Common myeloid progenitor, CD34-positive (primary cell): ENCODE results near the gene AFF4.

Experiments used
- CTCF ChIA-PET: fragments of 350-600 bp; sonication (Branson Sonifier 250); formaldehyde crosslinking; loops from one replicate; lab custom pipeline; 2021; ENCODE audit warnings: antibody characterized with exemption; lab: Charles Lee
- POLR2A ChIA-PET: fragments of 350-600 bp; sonication (Branson Sonifier 250); formaldehyde crosslinking; loops from one replicate; lab custom pipeline; 2021; ENCODE audit warnings: antibody characterized with exemption; lab: Charles Lee
- DNase-seq, 3 donors: peaks; one replicate each; pipeline versions ENCODE4 v3.0.0 to v3.0.0-alpha.2; 2013
- H3K27ac ChIP-seq, 2 experiments: 1 replicate in 1 of 2; 2 replicates in 1 of 2; pipeline ENCODE4 v1.7.0; 2013; ENCODE audit warnings: inconsistent platforms in 2 of 2, low read length in 2 of 2, mild to moderate bottlenecking in 2 of 2, low read depth in 1 of 2, moderate library complexity in 1 of 2; ENCODE audit not compliant: severe bottlenecking in 2 of 2, insufficient read depth in 1 of 2, poor library complexity in 1 of 2
- H3K27me3 ChIP-seq, 5 experiments: replicated peaks in 2 of 5; 1 replicate in 3 of 5; 2 replicates in 2 of 5; pipeline versions ENCODE4 v1.6.1 to v1.7.0; 2013; ENCODE audit warnings: low read length in 4 of 5, mild to moderate bottlenecking in 2 of 5, moderate library complexity in 2 of 5, inconsistent platforms in 1 of 5; ENCODE audit not compliant: insufficient read depth in 5 of 5, control insufficient read depth in 4 of 5
- H3K36me3 ChIP-seq, 4 experiments: 1 replicate in 2 of 4; 2 replicates in 2 of 4; pipeline versions ENCODE4 v1.6.1 to v1.7.0; 2013; ENCODE audit warnings: low read length in 3 of 4, control low read depth in 1 of 4, mild to moderate bottlenecking in 1 of 4; ENCODE audit not compliant: control insufficient read depth in 4 of 4, insufficient read depth in 4 of 4
- H3K4me1 ChIP-seq, 4 experiments: 1 replicate in 3 of 4; 2 replicates in 1 of 4; pipeline versions ENCODE4 v1.6.1 to v1.7.1; 2013; ENCODE audit warnings: low read length in 3 of 4, mild to moderate bottlenecking in 3 of 4, control low read depth in 1 of 4, inconsistent platforms in 1 of 4, moderate library complexity in 1 of 4; ENCODE audit not compliant: control insufficient read depth in 4 of 4, insufficient read depth in 4 of 4; ENCODE audit errors: control extremely low read depth in 1 of 4
- H3K4me3 ChIP-seq, 7 experiments: 1 replicate in 4 of 7; 2 replicates in 3 of 7; pipeline versions ENCODE4 v1.5.1 to v1.7.0; 2013; ENCODE audit warnings: mild to moderate bottlenecking in 7 of 7, low read length in 6 of 7, moderate library complexity in 6 of 7, inconsistent platforms in 2 of 7, low read depth in 2 of 7, control low read depth in 1 of 7; ENCODE audit not compliant: insufficient read depth in 4 of 7, control insufficient read depth in 1 of 7; ENCODE audit errors: extremely low read depth in 1 of 7
- H3K9me3 ChIP-seq, 5 experiments: 1 replicate in 4 of 5; 2 replicates in 1 of 5; pipeline versions ENCODE4 v1.6.1 to v1.7.1; 2013; ENCODE audit warnings: low read length in 4 of 5, mild to moderate bottlenecking in 2 of 5, inconsistent platforms in 1 of 5, low read depth in 1 of 5, moderate library complexity in 1 of 5; ENCODE audit not compliant: control insufficient read depth in 4 of 5, insufficient read depth in 2 of 5; ENCODE audit errors: control extremely low read depth in 1 of 5
- WGBS: methylation state at CpG from one replicate; pipeline ENCODE4 v1.1.5; 2013; ENCODE audit not compliant: insufficient coverage; 5-methylcytosine and 5-hydroxymethylcytosine counted together

The AFF4 gene

DNA sequence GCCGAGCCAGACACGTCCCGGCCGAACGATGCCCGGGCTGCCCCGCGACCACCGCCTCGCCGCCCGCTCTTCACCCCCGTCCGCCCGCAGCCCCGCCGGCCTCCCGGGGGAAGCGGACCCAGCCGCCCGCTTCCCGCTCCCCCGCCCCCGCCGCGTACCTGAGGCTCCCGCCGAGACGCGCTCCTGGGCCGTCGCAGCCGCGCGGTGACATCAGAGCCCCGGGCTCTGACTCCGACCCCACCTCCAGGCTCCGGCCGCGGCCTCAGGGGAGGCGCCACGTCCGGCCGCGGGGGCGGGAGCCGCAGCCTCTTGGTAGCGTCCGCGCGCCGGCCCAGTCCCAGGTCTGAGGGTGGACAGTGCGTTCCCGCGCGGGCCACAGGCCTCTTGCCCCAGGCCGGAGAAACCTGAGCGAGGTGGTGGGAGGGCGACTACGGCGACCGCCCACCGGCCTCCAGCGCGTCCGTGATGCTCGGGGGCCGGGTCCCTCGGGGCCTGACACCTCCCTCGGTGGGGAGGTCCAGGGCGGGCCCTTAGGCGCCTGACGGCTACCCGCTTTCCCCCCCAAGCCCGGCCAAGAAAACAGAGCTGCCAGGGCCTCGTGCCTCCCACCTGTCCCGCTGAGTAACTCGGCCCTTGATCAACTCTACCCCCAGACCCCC is 132.9 kb downstream of the AFF4 start, which contains the start of gene SHROOM1:
SHROOM1 (minus strand) TSS at position 212 of the 659 bp plus-strand sequence. CDS start 4,507 bp downstream, outside the sequence.
- Histone ChIP-seq H3K27me3 (peaks cover 0 to 54% (median 38%) of the 10 kb centered on the region in 5 experiments), H3K27ac (no peak within 1 kb of the TSS)
- WGBS: 8% methylated on average over 64 of the region's 78 CpGs

DNA sequence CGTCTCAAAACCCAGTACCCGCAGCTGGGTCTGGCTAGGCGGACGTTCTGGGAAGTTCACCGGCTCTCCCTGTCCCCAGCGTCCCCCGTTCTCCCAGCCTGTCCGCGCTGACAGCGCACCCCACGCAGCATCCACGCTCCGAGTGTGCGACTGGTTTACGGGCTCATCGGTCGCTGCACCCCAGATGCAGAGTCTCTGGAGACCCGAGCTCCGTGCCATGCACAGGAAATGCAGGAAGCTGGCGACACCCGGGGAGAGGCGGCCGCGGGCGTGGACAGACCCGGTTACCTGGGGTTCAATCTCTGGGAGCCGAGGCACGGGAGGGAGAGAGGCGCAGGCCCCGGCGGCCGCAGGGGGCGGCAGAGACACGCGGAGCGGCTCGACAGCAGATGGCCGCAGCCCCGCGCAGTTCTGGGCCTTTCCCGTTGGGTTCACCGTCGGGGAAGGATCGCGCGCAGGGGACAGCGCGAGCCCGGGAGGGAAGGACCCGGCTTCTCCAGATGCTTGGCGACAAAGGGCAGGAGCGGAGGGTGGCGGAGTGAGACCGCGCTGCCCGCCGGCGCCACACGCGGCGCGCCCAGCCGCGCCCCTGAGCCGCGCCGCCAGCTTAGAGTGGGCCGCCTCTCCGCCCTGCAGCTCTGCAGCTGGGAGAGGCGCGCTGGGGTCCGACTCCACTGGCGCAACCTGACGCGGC is 133.5 kb downstream of the AFF4 start:
- ChIA-PET POLR2A (no interaction called here), CTCF (interaction anchor here (0.9 to 7.8 kb wide), 13 partner anchors 10 to 199 kb away, joined by 3 to 86 read pairs (median 6); partner anchors contain the start of genes GDF9, LEAP2 and UQCRQ)
- Histone ChIP-seq H3K27ac (no peak overlapping the region), H3K27me3 (peaks cover 0 to 61% (median 39%) of the 10 kb centered on the region in 5 experiments), H3K36me3 (no peaks in the 10 kb centered on the region), H3K9me3 (no peaks in the 10 kb centered on the region), H3K4me1 (peaks cover 0 to 27% (median 22%) of the 10 kb centered on the region in 4 experiments), H3K4me3 (peak overlapping the region; percentile 33 to 80 (median 71))
- 2% methylated on average over 70 of the region's 75 CpGs for WGBS
- DNase-seq: peak; percentile 60 to 78 (median 72)

More for the DNA sequence above, 132.9 kb downstream of the AFF4 start, which contains the start of gene SHROOM1:
- H3K9me3 ChIP-seq: no peaks in the 10 kb centered on the region
- DNase-seq: peak in 1 of 3 donors; percentile 40
- H3K4me1 ChIP-seq: peaks cover 0 to 20% (median 18%) of the 10 kb centered on the region in 4 experiments
- ChIA-PET POLR2A (no interaction called here), CTCF (interaction anchor here (1.1 to 7.8 kb wide), 11 partner anchors 7 to 54 kb away, joined by 3 to 86 read pairs (median 4); partner anchors contain the start of genes GDF9 and UQCRQ)
- H3K4me3 ChIP-seq: peak within 1 kb of the TSS; percentile 33 to 80 (median 71)
- H3K36me3 ChIP-seq: no peaks in the 10 kb centered on the region

- Histone ChIP-seq H3K9me3 (no peaks in the 10 kb centered on the region), H3K4me3 (peak overlapping the region in 1 of 7 experiments; percentile 80), H3K36me3 (no peaks in the 10 kb centered on the region), H3K27ac (no peak overlapping the region), H3K4me1 (peaks cover 0 to 29% (median 22%) of the 10 kb centered on the region in 4 experiments), H3K27me3 (peaks cover 0 to 70% (median 45%) of the 10 kb centered on the region in 5 experiments)
- 79% methylated on average over 4 of the region's 4 CpGs for WGBS
- POLR2A ChIA-PET: no interaction called here
- CTCF ChIA-PET: interaction anchor here (0.9 to 7.8 kb wide), 17 partner anchors 9 to 199 kb away, joined by 3 to 86 read pairs (median 4); partner anchors contain the start of genes GDF9, LEAP2 and UQCRQ
- DNase-seq: peak in 1 of 3 donors; percentile 17
Observed at GRCh38 chr5:132828846-132829494, 134.5 kb downstream of the AFF4 start.

DNA sequence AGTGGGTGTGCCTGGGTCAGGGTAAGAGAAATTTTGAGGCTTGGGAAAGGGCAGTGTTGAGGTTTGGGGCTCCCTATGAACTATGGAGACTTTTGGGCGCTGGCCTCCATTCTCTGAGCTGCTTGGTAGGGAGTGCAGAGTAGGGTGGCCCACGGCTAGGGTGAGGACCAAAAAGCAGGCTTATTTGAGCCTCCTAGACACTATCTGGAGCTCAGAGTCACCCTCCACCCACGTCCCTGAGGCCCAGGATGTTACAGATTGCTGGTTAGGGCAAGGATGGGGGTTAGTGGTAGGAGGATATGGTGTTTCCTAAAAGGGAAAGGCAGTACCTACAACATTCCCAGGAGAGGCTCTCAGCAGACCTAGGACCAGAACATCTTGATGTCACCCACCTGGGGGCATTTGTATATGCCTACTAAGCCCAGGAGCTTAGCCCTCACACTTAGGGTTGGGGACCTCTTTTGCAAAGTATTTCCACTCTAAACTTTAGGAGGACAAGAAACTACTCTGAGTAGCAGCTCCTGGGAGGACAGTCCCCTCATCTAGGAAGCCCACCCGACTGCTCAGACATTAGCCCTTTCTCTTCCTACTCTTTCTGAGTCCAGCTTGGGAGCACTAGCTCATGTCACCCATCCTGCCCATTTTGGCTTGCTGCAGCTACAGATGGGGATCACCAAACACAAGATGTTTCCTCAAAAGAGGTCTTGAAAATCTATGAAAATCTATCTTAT is 135.3 kb downstream of the AFF4 start:
- peaks cover 0 to 79% (median 44%) of the 10 kb centered on the region in 5 experiments for H3K27me3 ChIP-seq
- ChIA-PET POLR2A (no interaction called here), CTCF (interaction anchor here (0.8 to 7.8 kb wide), 15 partner anchors 8 to 198 kb away, joined by 3 to 86 read pairs (median 4); partner anchors contain the start of gene LEAP2)
- no peak overlapping the region for H3K27ac ChIP-seq
- H3K9me3 ChIP-seq: no peaks in the 10 kb centered on the region
- DNase-seq: no peak
- H3K36me3 ChIP-seq: no peaks in the 10 kb centered on the region
- 97% methylated on average over 3 of the region's 4 CpGs for WGBS
- peaks cover 0 to 32% (median 25%) of the 10 kb centered on the region in 4 experiments for H3K4me1 ChIP-seq
- no peak overlapping the region for H3K4me3 ChIP-seq

GRCh38 chr5:132826424-132827082 is 136.9 kb downstream of the AFF4 start:
- Histone ChIP-seq H3K36me3 (no peaks in the 10 kb centered on the region), H3K27me3 (peaks cover 0 to 83% (median 49%) of the 10 kb centered on the region in 5 experiments), H3K4me3 (no peak overlapping the region), H3K4me1 (peaks cover 0 to 35% (median 30%) of the 10 kb centered on the region in 4 experiments), H3K27ac (no peak overlapping the region), H3K9me3 (no peaks in the 10 kb centered on the region)
- 77% methylated on average over 3 of the region's 6 CpGs for WGBS
- POLR2A ChIA-PET: interaction anchor here (1.2 kb wide), 1 partner anchor 40 kb away, joined by 3 read pairs; the partner anchor contains the start of genes GDF9 and UQCRQ
- no peak for DNase-seq
- CTCF ChIA-PET: interaction anchor here (0.6 to 7.8 kb wide), 7 partner anchors 33 to 300 kb away, joined by 3 to 86 read pairs (median 5); partner anchors contain the start of gene LEAP2
